AG09319 (cell line): ENCODE results near the gene MEG3.

ENCODE experiments used
- DNase-seq: peaks from one replicate; pipeline ENCODE4 v3.0.0-alpha.2; 2010; ENCODE audit warnings: low read depth; ENCODE audit errors: extremely low read depth
- CTCF ChIP-seq: IDR thresholded peaks from 2 replicates; pipeline ENCODE4 v1.5.1; 2011; ENCODE audit warnings: low read depth, mild to moderate bottlenecking, inconsistent platforms, low read length, moderate library complexity

The MEG3 gene

GRCh38 chr14:100903672-100904185 lies 77.8 kb downstream of the MEG3 start, which contains the start of gene RTL1:
Gene RTL1 (minus strand): TSS chr14:100903722. CDS start chr14:100884788, 18,934 bp downstream.
- no peak for TF ChIP-seq CTCF
- DNase-seq: no peak

DNA sequence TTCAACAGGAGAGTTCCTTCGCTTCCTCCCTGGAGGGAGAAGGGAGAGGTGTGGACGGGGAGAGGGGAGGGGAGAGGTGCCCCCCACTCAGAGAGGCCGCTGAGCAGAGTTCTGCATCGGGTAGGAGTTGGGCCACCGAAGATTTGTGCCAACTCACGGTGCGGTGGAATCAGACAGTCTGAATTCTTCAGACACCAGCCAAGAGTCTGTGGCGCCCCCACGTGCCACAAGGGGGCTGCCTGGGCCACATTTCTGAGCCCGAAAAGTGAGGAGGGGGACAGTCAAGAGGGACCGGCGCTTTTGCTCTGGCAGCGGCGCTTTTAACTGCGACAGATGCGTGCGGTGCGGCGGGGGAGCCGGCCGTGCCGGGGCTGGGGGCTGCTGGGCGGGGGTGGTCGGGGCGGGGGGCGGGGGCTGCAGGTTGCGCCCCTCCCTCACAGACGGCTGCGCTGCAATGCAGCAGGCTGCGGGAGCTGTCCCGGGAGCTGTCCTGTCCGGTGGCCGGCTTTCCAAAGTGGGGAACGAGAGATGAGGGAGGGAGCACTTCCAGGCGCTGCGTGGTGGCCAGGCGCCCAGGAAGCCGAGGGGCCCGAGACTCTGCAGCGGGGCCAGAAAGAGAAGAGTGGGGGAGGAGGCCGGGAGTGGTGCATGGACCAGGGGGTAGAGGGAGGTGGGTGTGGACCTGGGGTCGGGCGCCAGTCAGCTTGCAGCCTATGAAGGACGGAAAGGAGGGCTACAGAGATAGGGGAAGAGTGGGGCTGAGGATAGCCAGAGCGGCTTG lies 78.6 kb downstream of the MEG3 start:
- no peak for DNase-seq
- peak; percentile 16; the same call in 1 of the 2 replicates for TF ChIP-seq CTCF

DNA sequence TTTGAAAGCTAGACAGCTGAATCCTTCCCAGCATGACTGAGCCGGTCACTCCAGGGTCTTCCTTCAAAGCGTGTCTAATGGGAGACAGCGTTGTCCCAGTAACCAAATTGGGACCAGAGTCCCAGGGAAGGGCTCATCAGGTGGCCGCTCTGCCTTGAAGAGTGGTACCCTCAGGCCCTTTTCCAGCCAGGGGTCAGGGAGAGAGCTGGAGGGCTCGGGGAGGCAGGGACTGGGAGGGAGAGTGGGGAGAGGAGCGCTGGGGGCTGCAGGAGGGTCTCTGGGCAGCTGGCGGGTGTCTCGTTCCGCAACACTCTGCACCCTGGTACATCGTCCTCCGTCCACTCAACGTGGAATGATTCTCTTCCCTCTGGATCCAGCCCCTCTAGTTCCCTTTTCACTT lies 79.2 kb downstream of the MEG3 start:
- TF ChIP-seq CTCF: no peak
- no peak for DNase-seq

GRCh38 chr14:100906420-100906819 lies 80.5 kb downstream of the MEG3 start:
- TF ChIP-seq CTCF: peak; percentile 3

DNA sequence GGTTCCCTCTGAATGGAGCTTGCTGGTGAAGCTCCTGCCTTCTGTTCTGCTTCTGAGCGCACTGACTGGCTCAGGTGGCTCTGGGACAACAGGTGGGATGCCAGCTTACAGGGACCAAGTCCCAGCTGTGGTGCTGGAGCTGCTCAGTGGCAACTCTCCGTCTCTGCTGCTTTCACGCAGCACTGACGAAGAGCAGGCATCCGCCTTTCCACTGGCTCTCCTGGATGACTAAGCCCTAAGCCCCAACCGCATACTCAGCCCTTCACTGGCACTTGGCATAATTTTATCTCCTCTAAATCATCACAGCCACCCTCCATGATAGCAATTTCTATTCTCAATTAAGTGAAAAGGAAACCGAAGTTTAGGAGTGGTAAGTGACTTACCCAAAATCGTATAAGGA lies 81.3 kb downstream of the MEG3 start:
- no peak for DNase-seq
- TF ChIP-seq CTCF: no peak

More at GRCh38 chr14:100906420-100906819, 80.5 kb downstream of the MEG3 start:
- DNase-seq: no peak

DNA sequence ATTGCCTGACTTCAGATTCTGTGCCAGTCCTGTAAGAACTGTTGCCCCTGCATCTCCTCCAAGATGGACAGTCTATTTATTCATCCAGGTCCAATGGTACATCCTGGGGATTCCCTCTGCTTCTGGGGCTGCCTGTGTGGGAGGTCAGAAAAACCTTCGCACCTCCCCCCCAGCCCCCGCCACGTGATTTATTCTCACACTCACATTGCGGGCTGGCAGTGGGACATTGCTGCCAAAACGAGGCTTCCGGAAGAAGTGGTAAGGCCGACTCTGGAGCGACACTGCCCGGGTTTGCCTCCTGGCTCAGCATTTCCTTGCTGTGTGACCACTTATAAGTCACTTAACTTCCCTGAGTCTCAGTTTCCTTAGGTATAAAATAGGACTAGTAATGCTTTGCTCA lies 83.5 kb downstream of the MEG3 start:
- DNase-seq: no peak
- no peak for TF ChIP-seq CTCF
